HG03175 (cell line): ENCODE results near the gene NOS1AP.

Source experiments
- ATAC-seq: cut with Tn5 transposase; IDR thresholded peaks from one replicate; pipeline ENCODE4 v1.9.1; 2021; ENCODE audit warnings: mild to moderate bottlenecking, moderate library complexity; ENCODE audit not compliant: unreplicated experiment

NOS1AP gene

DNA sequence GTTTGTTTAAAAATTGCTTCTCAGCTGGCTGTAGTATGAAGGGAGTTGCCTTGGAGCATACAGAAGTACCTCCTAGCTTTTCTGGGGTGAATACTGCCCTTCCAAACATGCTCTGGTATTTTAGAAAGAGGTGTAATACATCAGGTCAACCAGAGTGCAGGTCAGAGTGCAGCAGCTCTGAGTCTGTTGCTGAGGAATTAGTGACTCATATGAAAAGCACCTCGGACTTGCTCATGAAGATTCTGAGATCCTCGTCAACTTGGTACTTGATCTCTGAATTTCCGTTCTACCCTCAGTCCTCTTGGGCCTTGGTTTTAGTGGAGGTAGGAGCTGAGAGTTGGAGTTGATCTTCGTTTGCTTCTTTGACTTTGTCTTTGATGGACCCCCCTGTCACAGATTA is 67.3 kb downstream of the NOS1AP start:
- no peak for ATAC-seq

- ATAC-seq = no peak
Observed at GRCh38 chr1:162137179-162137960, 67.9 kb downstream of the NOS1AP start.

- no peak for ATAC-seq
Observed at GRCh38 chr1:162138112-162138511, 68.6 kb downstream of the NOS1AP start.

GRCh38 chr1:162138599-162139181 is 69.2 kb downstream of the NOS1AP start:
- no peak for ATAC-seq

DNA sequence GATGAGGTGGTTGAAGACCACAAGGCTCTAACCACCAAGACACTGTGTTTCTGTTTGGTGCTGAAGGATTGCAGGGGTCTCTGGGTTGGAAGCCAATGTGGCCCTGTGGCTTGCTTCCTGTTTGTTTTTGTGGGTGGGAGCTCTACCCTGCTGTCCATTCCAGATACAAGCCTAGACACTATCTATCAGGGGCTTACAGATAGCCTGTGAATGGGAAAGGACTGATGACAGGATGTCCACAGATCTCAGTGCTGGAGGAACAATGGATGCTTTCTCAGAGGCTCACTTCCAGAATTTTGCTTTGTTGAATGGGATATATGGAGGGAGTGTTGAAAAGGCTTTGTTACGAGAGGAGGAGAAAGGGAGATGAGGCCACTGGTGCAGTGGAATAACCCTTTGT is 69.7 kb downstream of the NOS1AP start:
- ATAC-seq = no peak

DNA sequence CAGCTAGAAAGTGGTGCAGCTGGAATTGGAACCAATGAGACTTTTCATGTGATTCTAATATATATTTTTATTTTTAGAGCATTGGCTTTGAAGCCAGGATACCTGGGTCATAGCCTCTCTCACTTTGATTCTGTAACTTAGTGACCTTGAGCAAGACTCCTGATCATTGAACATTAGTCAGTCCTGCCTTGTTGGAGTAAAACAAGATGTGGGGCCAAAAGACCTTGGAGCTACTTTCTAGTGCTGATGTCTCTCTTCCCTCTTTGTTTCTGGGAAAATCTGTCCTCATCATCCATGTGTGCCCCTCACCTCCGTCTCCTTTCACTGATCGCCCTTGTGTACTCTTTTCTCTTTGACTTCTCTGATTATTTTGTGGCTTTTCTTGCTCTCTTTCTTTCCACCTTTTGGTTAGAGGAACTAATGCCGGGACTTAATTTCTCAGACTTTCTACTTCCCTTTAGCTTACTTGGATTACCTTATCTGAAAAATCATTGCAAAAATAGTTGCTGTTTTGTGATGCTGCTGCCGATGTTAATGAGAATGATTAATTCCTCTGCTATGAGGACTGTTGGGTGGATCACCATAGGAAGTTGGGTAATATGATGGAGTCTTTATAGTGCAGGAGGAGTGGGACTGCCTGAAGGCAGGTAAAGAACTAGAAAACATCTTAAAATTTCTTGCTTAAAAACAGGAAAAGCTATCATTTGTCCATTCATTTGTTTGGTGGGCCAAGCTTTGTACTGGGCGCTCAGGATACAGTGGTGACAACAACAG is 72.0 kb downstream of the NOS1AP start:
- no peak for ATAC-seq

GRCh38 chr1:162142968-162143367 is 73.5 kb downstream of the NOS1AP start:
- no peak for ATAC-seq

- no peak for ATAC-seq
Observed at GRCh38 chr1:162144268-162144667, 74.8 kb downstream of the NOS1AP start.

DNA sequence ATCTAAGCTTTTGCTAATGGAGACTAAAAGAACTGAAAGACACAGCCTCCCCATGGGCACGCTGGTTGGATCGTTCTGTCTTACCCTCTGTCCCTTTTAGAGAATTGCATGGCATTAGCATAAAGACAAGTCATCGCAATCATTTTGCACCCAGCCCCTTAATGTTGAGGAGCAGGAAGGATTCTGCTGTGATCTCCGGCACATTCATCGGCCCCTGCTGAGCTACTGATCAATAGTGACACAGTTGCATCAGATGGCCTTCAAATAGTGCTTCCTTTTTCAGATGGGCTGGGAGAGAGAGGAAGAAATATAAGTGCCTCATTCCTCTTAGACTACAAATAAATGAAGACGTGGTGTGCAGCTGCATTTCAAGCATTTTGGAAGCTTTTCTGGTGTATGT is 75.4 kb downstream of the NOS1AP start:
- ATAC-seq = no peak

- no peak for ATAC-seq
Observed at GRCh38 chr1:162145280-162145965, 75.9 kb downstream of the NOS1AP start.

GRCh38 chr1:162145966-162146696 is 76.6 kb downstream of the NOS1AP start:
- ATAC-seq = no peak

- ATAC-seq = no peak
Observed at GRCh38 chr1:162147760-162148159, 78.3 kb downstream of the NOS1AP start.

GRCh38 chr1:162150112-162150511 is 80.6 kb downstream of the NOS1AP start:
- no peak for ATAC-seq

DNA sequence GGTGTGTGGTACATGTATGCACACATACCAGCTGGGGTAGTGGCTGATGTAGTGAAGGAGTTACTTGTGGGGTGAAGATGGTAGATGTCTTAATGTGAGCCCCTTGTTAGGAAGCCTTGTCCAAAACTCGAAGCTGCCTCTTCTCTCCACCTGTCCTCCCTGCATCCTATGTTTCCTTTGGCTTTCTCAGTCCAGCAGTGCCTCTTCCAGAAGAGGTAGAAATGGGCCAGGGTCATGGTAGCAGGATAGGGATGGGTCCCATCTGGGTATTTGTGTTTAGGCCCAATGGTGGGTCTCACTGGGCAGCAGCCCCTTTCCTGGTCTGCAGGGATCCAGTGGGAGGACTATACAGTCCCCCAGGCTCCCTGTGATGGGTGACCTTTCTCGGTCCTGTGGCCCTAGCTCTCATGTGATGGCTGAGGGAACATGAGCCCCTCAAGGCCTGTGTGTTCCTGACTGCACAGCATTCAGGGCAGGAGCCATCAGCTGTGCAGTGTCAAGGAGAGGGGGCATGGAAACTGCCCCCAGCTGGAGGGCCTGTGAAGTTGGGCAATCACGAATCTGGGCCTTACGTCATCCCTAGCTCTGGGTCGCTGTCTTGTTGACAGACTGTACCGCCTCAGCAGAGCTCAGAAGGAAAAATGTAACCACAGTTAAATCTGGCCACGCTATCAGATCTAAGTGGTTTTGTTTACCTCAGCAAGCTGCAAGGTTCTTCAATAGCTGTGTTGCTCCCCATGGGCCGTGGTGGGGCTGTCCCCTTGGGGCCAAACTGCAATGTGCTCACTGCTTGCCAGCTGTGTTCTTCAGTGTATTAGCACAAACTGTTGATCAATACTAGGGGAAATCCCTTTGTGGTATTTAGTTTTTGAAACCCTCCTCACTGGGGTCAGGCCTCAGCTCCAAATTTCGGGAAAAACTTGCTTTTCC is 82.7 kb downstream of the NOS1AP start:
- no peak for ATAC-seq

GRCh38 chr1:162153374-162153773 is 83.9 kb downstream of the NOS1AP start:
- no peak for ATAC-seq

DNA sequence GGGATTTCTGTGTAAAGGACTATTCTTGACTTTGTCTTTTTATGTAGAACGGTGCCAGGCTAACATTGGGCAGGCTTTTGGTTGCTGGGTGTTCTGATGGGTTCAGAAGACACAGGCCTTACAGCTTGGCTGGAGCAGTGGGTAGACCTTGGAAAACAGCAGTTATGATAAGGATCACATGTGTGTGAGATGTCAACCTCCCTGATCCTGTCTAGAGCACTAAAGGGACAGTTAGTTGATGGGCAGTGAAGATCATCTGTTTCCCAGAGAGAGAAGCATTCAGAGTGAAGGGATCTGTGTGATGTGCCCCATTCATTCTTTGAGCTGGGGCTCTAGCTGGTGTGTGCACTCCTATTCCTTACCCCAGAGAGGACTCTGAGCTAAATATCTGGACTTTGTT is 88.0 kb downstream of the NOS1AP start:
- ATAC-seq = no peak

GRCh38 chr1:162158624-162159271 is 89.3 kb downstream of the NOS1AP start:
- ATAC-seq = no peak

DNA sequence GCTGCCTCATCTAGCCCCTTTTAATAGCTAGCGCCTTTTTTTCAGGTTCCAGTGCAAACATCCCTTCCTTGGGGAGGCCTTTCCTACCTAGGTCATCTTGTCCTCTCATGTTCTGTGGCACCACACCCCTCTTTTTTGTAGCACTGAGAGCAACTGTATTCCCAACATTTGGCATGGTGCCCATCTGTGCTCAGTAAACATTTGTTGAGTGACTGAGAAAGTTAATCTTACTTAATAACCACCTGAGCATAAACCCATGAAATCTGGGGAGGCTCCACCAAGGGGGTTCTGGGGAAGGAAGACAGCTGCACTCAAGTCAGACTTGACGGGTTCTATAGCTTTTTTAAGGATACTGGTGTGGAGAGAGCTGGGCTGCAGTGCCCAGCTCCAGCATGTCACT is 90.0 kb downstream of the NOS1AP start:
- no peak for ATAC-seq

- ATAC-seq = no peak
Observed at GRCh38 chr1:162161916-162162550, 92.5 kb downstream of the NOS1AP start.
